Transverse colon (tissue), 4 donors: ENCODE measurements around the gene TMEM255B.

Source experiments
- CTCF ChIP-seq, 5 experiments: fragments of 200-600 bp in 3 of 5; fragments of 450-650 bp in 2 of 5; sonication (generic) in 3 of 5; IDR thresholded peaks; 1 replicate in 2 of 5; 2 replicates in 3 of 5; pipeline ENCODE4 v1.5.1; 2016 to 2017; ENCODE audit warnings: antibody characterized with exemption in 5 of 5, inconsistent platforms in 3 of 5, mild to moderate bottlenecking in 2 of 5, moderate library complexity in 1 of 5
- EP300 ChIP-seq: sonication (generic); formaldehyde crosslinking; IDR thresholded peaks from one replicate; pipeline ENCODE4 v1.6.1; 2017; ENCODE audit warnings: antibody characterized with exemption, low read depth
- POLR2A ChIP-seq: fragments of 450-650 bp; IDR thresholded peaks from one replicate; pipeline ENCODE4 v1.6.1; 2016; ENCODE audit warnings: antibody characterized with exemption, mild to moderate bottlenecking, moderate library complexity
- POLR2AphosphoS5 ChIP-seq, 3 donors: sonication (generic); formaldehyde crosslinking; IDR thresholded peaks; one replicate each; pipeline ENCODE4 v1.6.1; 2016; ENCODE audit warnings: antibody characterized with exemption in 3 of 3

GRCh38 chr13:113781571-113781970 lies 22.5 kb downstream of the TMEM255B start:
- TF ChIP-seq CTCF (IDR thresholded peaks at IDR 0.05) (no peak), POLR2AphosphoS5 (IDR thresholded peaks at IDR 0.05) (no peak), POLR2A (no peak), EP300 (no peak)
